ENCODE data around the gene CD80. TPM values are rescaled to one million over a fixed set of nuclear protein-coding genes. Genes with fewer than 3 reads are reported as not detected.

Gene CD80
- total and polyA plus RNA-seq, 4 donors: 0.89 to 8.6 (median 4.2) TPM

DNA sequence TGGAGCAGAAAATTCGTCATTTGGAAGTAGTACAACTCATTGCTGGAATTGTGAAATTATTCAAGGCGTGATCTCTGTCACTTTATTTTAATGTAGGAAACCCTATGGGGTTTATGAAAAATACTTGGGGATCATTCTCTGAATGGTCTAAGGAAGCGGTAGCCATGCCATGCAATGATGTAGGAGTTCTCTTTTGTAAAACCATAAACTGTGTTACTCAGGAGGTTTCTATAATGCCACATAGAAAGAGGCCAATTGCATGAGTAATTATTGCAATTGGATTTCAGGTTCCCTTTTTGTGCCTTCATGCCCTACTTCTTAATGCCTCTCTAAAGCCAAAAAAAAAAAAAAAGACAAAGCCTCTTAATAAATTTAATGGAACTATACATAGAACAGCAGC is 66.6 kb downstream of the CD80 start:
- no peak for ATAC-seq (ENCODE audit: insufficient read depth, low FRiP score)
- peaks cover 0 to 8% (median 2%) of the 10 kb centered on the region in 5 donors for H3K4me1 ChIP-seq (ENCODE audit: control insufficient read depth in 5 of 5, insufficient read depth in 5 of 5, low read length in 5 of 5)
- H3K4me3 ChIP-seq: no peak overlapping the region
- DNase-seq: no peak
- 91 to 95% methylated on average over 3 of the region's 3 CpGs for WGBS, 2 donors
- peaks cover 1 to 19% (median 5%) of the 10 kb centered on the region in 4 donors for H3K36me3 ChIP-seq (ENCODE audit: control insufficient read depth in 4 of 4, insufficient read depth in 4 of 4, low read length in 4 of 4)
- H3K9me3 ChIP-seq (ENCODE audit: control insufficient read depth in 4 of 4, insufficient read depth in 3 of 4, low read length in 3 of 4): no peaks in the 10 kb centered on the region
- no peaks in the 10 kb centered on the region for H3K27me3 ChIP-seq (ENCODE audit: control insufficient read depth in 3 of 3, insufficient read depth in 3 of 3, low read length in 2 of 3)
- no peak overlapping the region for H3K27ac ChIP-seq (ENCODE audit: low read depth in 1 of 2, low read length in 1 of 2)
- no peak overlapping the region for H3K9ac ChIP-seq (ENCODE audit: insufficient read depth in 1 of 2, low read length in 2 of 2)
- TF ChIP-seq, protein P1, sequence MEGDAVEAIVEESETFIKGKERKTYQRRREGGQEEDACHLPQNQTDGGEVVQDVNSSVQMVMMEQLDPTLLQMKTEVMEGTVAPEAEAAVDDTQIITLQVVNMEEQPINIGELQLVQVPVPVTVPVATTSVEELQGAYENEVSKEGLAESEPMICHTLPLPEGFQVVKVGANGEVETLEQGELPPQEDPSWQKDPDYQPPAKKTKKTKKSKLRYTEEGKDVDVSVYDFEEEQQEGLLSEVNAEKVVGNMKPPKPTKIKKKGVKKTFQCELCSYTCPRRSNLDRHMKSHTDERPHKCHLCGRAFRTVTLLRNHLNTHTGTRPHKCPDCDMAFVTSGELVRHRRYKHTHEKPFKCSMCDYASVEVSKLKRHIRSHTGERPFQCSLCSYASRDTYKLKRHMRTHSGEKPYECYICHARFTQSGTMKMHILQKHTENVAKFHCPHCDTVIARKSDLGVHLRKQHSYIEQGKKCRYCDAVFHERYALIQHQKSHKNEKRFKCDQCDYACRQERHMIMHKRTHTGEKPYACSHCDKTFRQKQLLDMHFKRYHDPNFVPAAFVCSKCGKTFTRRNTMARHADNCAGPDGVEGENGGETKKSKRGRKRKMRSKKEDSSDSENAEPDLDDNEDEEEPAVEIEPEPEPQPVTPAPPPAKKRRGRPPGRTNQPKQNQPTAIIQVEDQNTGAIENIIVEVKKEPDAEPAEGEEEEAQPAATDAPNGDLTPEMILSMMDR (IDR thresholded peaks at IDR 0.05; ENCODE audit: control extremely low read depth, extremely low read depth): no peak

- Histone ChIP-seq H3K9me3 (ENCODE audit: control insufficient read depth in 4 of 4, insufficient read depth in 3 of 4, low read length in 3 of 4) (no peaks in the 10 kb centered on the region), H3K27ac (ENCODE audit: low read depth in 1 of 2, low read length in 1 of 2) (no peak overlapping the region), H3K36me3 (ENCODE audit: control insufficient read depth in 4 of 4, insufficient read depth in 4 of 4, low read length in 4 of 4) (peaks cover 1 to 22% (median 6%) of the 10 kb centered on the region in 4 donors), H3K27me3 (ENCODE audit: control insufficient read depth in 3 of 3, insufficient read depth in 3 of 3, low read length in 2 of 3) (no peaks in the 10 kb centered on the region), H3K4me3 (no peak overlapping the region), H3K4me1 (ENCODE audit: control insufficient read depth in 5 of 5, insufficient read depth in 5 of 5, low read length in 5 of 5) (peaks cover 0 to 1% (median 0%) of the 10 kb centered on the region in 5 donors), H3K9ac (ENCODE audit: insufficient read depth in 1 of 2, low read length in 2 of 2) (no peak overlapping the region)
- ATAC-seq (ENCODE audit: insufficient read depth, low FRiP score) (no peak), DNase-seq (no peak)
- 81 to 95% methylated on average over 2 of the region's 2 CpGs for WGBS, 2 donors
- TF ChIP-seq, protein P1 (IDR thresholded peaks at IDR 0.05; ENCODE audit: control extremely low read depth, extremely low read depth): no peak
Observed at GRCh38 chr3:119492128-119492527, 67.3 kb downstream of the CD80 start.

DNA sequence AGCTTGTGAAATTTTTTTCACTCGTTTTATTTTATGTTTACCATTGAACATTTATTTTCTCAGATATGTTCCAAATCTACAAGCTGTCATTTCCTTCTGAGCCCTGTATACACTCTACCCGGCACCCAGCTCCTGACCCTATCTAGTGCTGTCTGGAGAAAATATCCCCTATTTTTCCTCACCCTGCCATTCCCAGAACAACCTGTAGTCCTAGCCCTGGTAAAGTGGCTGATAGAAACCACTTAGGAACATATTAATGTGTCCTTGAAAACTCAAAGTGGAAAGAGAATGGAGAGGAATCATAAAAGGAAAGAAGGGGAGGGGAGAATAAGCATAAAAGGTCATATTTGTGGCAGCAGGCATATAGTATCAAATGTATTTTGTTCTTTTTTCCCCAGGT is 69.3 kb downstream of the CD80 start:
- Histone ChIP-seq H3K4me1 (ENCODE audit: control insufficient read depth in 5 of 5, insufficient read depth in 5 of 5, low read length in 5 of 5) (no peaks in the 10 kb centered on the region), H3K36me3 (ENCODE audit: control insufficient read depth in 4 of 4, insufficient read depth in 4 of 4, low read length in 4 of 4) (peaks cover 8 to 32% (median 14%) of the 10 kb centered on the region in 4 donors), H3K27ac (ENCODE audit: low read depth in 1 of 2, low read length in 1 of 2) (no peak overlapping the region), H3K9me3 (ENCODE audit: control insufficient read depth in 4 of 4, insufficient read depth in 3 of 4, low read length in 3 of 4) (no peaks in the 10 kb centered on the region), H3K27me3 (ENCODE audit: control insufficient read depth in 3 of 3, insufficient read depth in 3 of 3, low read length in 2 of 3) (no peaks in the 10 kb centered on the region), H3K9ac (ENCODE audit: insufficient read depth in 1 of 2, low read length in 2 of 2) (no peak overlapping the region), H3K4me3 (no peak overlapping the region)
- WGBS, 2 donors: 86 to 98% methylated on average over 2 of the region's 2 CpGs
- ATAC-seq (ENCODE audit: insufficient read depth, low FRiP score) (no peak), DNase-seq (no peak)
- TF ChIP-seq, protein P1 (IDR thresholded peaks at IDR 0.05; ENCODE audit: control extremely low read depth, extremely low read depth): no peak

DNA sequence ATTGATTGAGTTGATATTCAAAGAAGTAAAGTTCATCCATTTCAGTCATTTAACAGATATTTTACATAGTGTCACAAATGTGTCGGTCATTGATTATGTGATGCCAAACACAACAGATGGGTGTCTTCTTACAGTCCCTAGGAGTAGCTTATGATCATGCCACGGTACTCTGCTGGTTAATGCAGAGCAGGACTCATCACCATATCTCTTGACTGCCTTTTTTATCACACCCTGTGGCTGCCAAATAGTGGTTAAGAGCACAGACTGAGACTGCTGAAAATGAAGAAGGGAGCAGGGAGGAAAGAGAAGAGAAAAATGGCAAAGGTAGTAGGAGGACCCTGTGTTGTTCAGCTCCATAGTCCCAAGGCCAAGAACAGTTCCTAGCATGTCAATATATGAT is 73.9 kb downstream of the CD80 start:
- Histone ChIP-seq H3K36me3 (ENCODE audit: control insufficient read depth in 4 of 4, insufficient read depth in 4 of 4, low read length in 4 of 4) (peaks cover 7 to 33% (median 15%) of the 10 kb centered on the region in 4 donors), H3K4me1 (ENCODE audit: control insufficient read depth in 5 of 5, insufficient read depth in 5 of 5, low read length in 5 of 5) (no peaks in the 10 kb centered on the region), H3K4me3 (no peak overlapping the region), H3K27me3 (ENCODE audit: control insufficient read depth in 3 of 3, insufficient read depth in 3 of 3, low read length in 2 of 3) (no peaks in the 10 kb centered on the region), H3K27ac (ENCODE audit: low read depth in 1 of 2, low read length in 1 of 2) (no peak overlapping the region), H3K9ac (ENCODE audit: insufficient read depth in 1 of 2, low read length in 2 of 2) (no peak overlapping the region), H3K9me3 (ENCODE audit: control insufficient read depth in 4 of 4, insufficient read depth in 3 of 4, low read length in 3 of 4) (no peaks in the 10 kb centered on the region)
- TF ChIP-seq, protein P1 (IDR thresholded peaks at IDR 0.05; ENCODE audit: control extremely low read depth, extremely low read depth): no peak
- DNase-seq (no peak), ATAC-seq (ENCODE audit: insufficient read depth, low FRiP score) (no peak)
- WGBS, 2 donors: 97 to 99% methylated on average over 2 of the region's 2 CpGs
